ENCODE measurements around the gene CACNA1F. TPM values are rescaled to one million over a fixed set of nuclear protein-coding genes. Genes with fewer than 3 reads are reported as not detected.

Gene CACNA1F
- total and polyA plus RNA-seq, 4 donors: 0.10 to 0.55 (median 0.42) TPM

DNA sequence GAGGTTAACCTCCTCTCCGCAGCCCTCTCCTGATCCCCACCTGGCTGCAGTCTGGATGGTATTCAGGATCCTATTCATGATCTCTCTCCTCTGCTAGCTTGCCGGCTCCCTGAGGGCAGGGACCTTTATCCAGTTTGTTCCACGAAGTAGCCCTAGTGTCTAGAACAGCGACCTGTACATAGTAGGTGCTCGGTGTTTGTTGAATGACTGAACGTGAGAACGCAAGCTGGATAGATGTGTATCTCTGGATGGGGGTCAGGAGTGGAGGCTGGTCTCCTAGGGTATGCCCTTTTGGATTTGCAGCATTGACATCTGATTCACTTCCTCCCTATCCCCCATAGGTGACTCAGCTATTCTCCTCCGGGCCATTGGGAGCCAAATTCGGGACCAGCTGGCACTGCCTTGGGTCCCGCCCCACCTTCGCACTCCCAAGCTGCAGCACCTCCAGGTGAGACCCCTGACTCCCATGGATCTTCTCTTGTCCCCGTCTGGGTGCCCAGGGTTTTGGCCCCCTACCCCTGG is 9.5 kb upstream of the CACNA1F start:
- no peak for TF ChIP-seq CTCF (IDR thresholded peaks at IDR 0.05; ENCODE audit: control extremely low read depth, extremely low read depth)
- H3K4me1 ChIP-seq (ENCODE audit: control insufficient read depth in 5 of 5, insufficient read depth in 5 of 5, low read length in 5 of 5): peaks cover 0 to 3% (median 0%) of the 10 kb centered on the region in 5 donors
- DNase-seq (no peak), ATAC-seq (ENCODE audit: insufficient read depth, low FRiP score) (no peak)
- no peaks in the 10 kb centered on the region for H3K9me3 ChIP-seq (ENCODE audit: control insufficient read depth in 4 of 4, insufficient read depth in 3 of 4, low read length in 3 of 4)
- H3K4me3 ChIP-seq: no peak overlapping the region
- H3K36me3 ChIP-seq (ENCODE audit: control insufficient read depth in 4 of 4, insufficient read depth in 4 of 4, low read length in 4 of 4): peaks cover 0 to 26% (median 3%) of the 10 kb centered on the region in 4 donors
- WGBS, 2 donors: 88 to 89% methylated on average over 12 of the region's 12 CpGs
- H3K27ac ChIP-seq (ENCODE audit: low read depth in 1 of 2, low read length in 1 of 2): no peak overlapping the region
- H3K27me3 ChIP-seq (ENCODE audit: control insufficient read depth in 3 of 3, insufficient read depth in 3 of 3, low read length in 2 of 3): no peaks in the 10 kb centered on the region
- no peak overlapping the region for H3K9ac ChIP-seq (ENCODE audit: insufficient read depth in 1 of 2, low read length in 2 of 2)

DNA sequence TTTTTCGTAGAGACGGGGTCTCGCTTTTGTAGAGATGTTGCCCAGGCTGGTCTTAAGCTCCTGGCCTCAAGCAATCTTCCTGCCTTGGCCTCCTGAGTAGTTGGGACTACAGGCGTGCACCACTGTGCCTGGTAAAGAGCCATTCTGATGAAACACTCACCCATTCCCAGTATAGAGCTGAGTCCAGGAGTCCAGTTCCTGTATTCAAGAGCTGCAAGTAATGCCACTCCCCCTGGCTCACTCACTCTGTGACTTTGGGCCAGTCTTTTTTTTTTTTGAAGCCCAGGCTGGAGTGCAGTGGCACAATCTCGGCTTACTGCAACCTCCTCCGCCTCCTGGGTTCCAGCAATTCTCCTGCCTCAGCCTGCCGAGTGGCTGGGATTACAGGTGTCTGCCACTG is 5.6 kb upstream of the CACNA1F start:
- H3K27me3 ChIP-seq (ENCODE audit: control insufficient read depth in 3 of 3, insufficient read depth in 3 of 3, low read length in 2 of 3): no peaks in the 10 kb centered on the region
- DNase-seq (no peak), ATAC-seq (ENCODE audit: insufficient read depth, low FRiP score) (no peak)
- WGBS, 2 donors: 68 to 77% methylated on average over 7 of the region's 7 CpGs
- H3K4me3 ChIP-seq: no peak overlapping the region
- H3K36me3 ChIP-seq (ENCODE audit: control insufficient read depth in 4 of 4, insufficient read depth in 4 of 4, low read length in 4 of 4): peaks cover 0 to 9% (median 0%) of the 10 kb centered on the region in 4 donors
- no peak overlapping the region for H3K9ac ChIP-seq (ENCODE audit: insufficient read depth in 1 of 2, low read length in 2 of 2)
- H3K27ac ChIP-seq (ENCODE audit: low read depth in 1 of 2, low read length in 1 of 2): no peak overlapping the region
- H3K4me1 ChIP-seq (ENCODE audit: control insufficient read depth in 5 of 5, insufficient read depth in 5 of 5, low read length in 5 of 5): peaks cover 0 to 3% (median 0%) of the 10 kb centered on the region in 5 donors
- no peaks in the 10 kb centered on the region for H3K9me3 ChIP-seq (ENCODE audit: control insufficient read depth in 4 of 4, insufficient read depth in 3 of 4, low read length in 3 of 4)
- no peak for TF ChIP-seq CTCF (IDR thresholded peaks at IDR 0.05; ENCODE audit: control extremely low read depth, extremely low read depth)

- Histone ChIP-seq H3K9me3 (ENCODE audit: control insufficient read depth in 4 of 4, insufficient read depth in 3 of 4, low read length in 3 of 4) (no peaks in the 10 kb centered on the region), H3K36me3 (ENCODE audit: control insufficient read depth in 4 of 4, insufficient read depth in 4 of 4, low read length in 4 of 4) (no peaks in the 10 kb centered on the region), H3K4me1 (ENCODE audit: control insufficient read depth in 5 of 5, insufficient read depth in 5 of 5, low read length in 5 of 5) (peaks cover 0 to 3% (median 0%) of the 10 kb centered on the region in 5 donors), H3K4me3 (no peak overlapping the region), H3K9ac (ENCODE audit: insufficient read depth in 1 of 2, low read length in 2 of 2) (no peak overlapping the region), H3K27ac (ENCODE audit: low read depth in 1 of 2, low read length in 1 of 2) (peak overlapping the region in 1 of 2 donors; percentile 8), H3K27me3 (ENCODE audit: control insufficient read depth in 3 of 3, insufficient read depth in 3 of 3, low read length in 2 of 3) (no peaks in the 10 kb centered on the region)
- 52 to 68% methylated on average over 9 of the region's 9 CpGs for WGBS, 2 donors
- TF ChIP-seq CTCF (IDR thresholded peaks at IDR 0.05; ENCODE audit: control extremely low read depth, extremely low read depth): no peak
- no peak for ATAC-seq (ENCODE audit: insufficient read depth, low FRiP score)
- DNase-seq: no peak
Observed at GRCh38 chrX:49237060-49237459, 3.9 kb upstream of the CACNA1F start.

Data from lung (tissue), 12 donors.